Measurements from ENCODE around the gene ZNF500.

DNA sequence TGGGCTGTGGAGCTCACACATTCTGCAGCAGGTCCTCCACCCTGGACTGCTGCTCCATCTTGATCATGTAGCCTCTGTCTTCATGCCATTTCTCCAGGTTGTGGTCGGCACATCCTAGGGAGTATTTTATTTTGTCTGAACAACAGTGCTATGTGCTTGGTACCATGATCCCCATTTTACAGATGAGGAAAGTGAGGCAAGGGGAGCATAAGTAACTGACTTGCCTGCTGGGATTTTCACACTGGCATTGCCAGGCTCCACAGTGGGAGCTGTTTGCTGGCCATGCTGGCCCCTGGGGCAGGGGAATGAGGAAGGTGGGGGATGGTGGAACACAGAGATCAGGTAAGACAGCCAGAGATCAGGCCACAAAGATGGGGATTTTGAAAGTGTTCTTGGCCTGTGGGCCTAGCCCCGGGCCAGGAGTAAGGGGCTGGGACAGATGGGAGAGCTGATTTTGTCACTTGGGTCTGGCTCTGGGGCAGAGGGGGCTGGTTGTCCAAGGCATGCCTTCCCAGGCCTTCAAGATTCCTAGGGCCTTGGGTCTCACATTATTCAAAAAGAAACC lies 9.3 kb upstream of the ZNF500 start:
- TF ChIP-seq, protein P1, sequence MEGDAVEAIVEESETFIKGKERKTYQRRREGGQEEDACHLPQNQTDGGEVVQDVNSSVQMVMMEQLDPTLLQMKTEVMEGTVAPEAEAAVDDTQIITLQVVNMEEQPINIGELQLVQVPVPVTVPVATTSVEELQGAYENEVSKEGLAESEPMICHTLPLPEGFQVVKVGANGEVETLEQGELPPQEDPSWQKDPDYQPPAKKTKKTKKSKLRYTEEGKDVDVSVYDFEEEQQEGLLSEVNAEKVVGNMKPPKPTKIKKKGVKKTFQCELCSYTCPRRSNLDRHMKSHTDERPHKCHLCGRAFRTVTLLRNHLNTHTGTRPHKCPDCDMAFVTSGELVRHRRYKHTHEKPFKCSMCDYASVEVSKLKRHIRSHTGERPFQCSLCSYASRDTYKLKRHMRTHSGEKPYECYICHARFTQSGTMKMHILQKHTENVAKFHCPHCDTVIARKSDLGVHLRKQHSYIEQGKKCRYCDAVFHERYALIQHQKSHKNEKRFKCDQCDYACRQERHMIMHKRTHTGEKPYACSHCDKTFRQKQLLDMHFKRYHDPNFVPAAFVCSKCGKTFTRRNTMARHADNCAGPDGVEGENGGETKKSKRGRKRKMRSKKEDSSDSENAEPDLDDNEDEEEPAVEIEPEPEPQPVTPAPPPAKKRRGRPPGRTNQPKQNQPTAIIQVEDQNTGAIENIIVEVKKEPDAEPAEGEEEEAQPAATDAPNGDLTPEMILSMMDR (IDR thresholded peaks at IDR 0.05) = no peak
- TF ChIP-seq POLR2AphosphoS5 (IDR thresholded peaks at IDR 0.05) = no peak
- no peak for TF ChIP-seq POLR2A (IDR thresholded peaks at IDR 0.05)
